Esophagus muscularis mucosa (tissue), 4 donors: Measurements from ENCODE around the gene EEF1E1.

Source experiments
- CTCF ChIP-seq, 3 experiments: fragments of 200-600 bp in 2 of 3; fragments of 450-650 bp in 1 of 3; sonication (generic) in 2 of 3; IDR thresholded peaks; one replicate each; pipeline ENCODE4 v1.5.1; 2017 to 2019; ENCODE audit warnings: antibody characterized with exemption in 3 of 3, mild to moderate bottlenecking in 2 of 3, moderate library complexity in 1 of 3
- EP300 ChIP-seq: sonication (generic); formaldehyde crosslinking; IDR thresholded peaks from one replicate; pipeline ENCODE4 v1.6.1; 2017; ENCODE audit warnings: antibody characterized with exemption
- POLR2A ChIP-seq: fragments of 450-650 bp; IDR thresholded peaks from one replicate; pipeline ENCODE4 v1.6.1; 2017; ENCODE audit warnings: antibody characterized with exemption, moderate library complexity, mild to moderate bottlenecking, low read depth
- POLR2AphosphoS5 ChIP-seq, 2 donors: sonication (generic); formaldehyde crosslinking; IDR thresholded peaks; one replicate each; pipeline ENCODE4 v1.6.1; 2017; ENCODE audit warnings: antibody characterized with exemption in 2 of 2

GRCh38 chr6:8041913-8042583, 60.3 kb downstream of the EEF1E1 start:
- TF ChIP-seq CTCF (IDR thresholded peaks at IDR 0.05) = no peak
- no peak for TF ChIP-seq POLR2A
- no peak for TF ChIP-seq EP300
- no peak for TF ChIP-seq POLR2AphosphoS5 (IDR thresholded peaks at IDR 0.05)
